ENCODE measurements around the gene AP1S3. TPM values are rescaled to one million over a fixed set of nuclear protein-coding genes. Genes with fewer than 3 reads are reported as not detected.

AP1S3 gene
- total RNA-seq, 1 experiment from 2014 or later = 185 TPM

- no peaks in the 10 kb centered on the region for H3K36me3 ChIP-seq (ENCODE audit: control insufficient read depth in 1 of 2, insufficient read depth in 2 of 2, low read length in 2 of 2)
- ATAC-seq = no peak
These were observed 105.9 kb downstream of the AP1S3 start for GRCh38 chr2:223731503-223731902.

GRCh38 chr2:223729781-223730180 is 107.6 kb downstream of the AP1S3 start:
- Histone ChIP-seq H3K4me3 (replicated peaks in 1 of 2; ENCODE audit: low read depth in 1 of 2, low read length in 2 of 2) (no peak overlapping the region), H3K27me3 (ENCODE audit: insufficient read depth, low read length) (no peaks in the 10 kb centered on the region), H3K9me2 (ENCODE audit: insufficient read depth) (no peaks in the 10 kb centered on the region), H3K27ac (ENCODE audit: low read depth, low read length) (no peak overlapping the region), H2AFZ (ENCODE audit: low read depth, low read length, poor library complexity, severe bottlenecking) (no peak overlapping the region), H3K4me1 (ENCODE audit: control insufficient read depth in 1 of 2, insufficient read depth in 2 of 2, low read length in 2 of 2) (peaks cover 33 to 59% of the 10 kb centered on the region in 2 experiments), H3K79me2 (ENCODE audit: insufficient read depth, low read length) (no peaks in the 10 kb centered on the region), H4K20me1 (ENCODE audit: insufficient read depth) (no peaks in the 10 kb centered on the region), H3K9me3 (ENCODE audit: control insufficient read depth in 1 of 2, insufficient read depth in 1 of 2, low read depth in 1 of 2, low read length in 2 of 2) (no peaks in the 10 kb centered on the region), H3K9ac (ENCODE audit: low read length) (no peak overlapping the region), H3K36me3 (ENCODE audit: control insufficient read depth in 1 of 2, insufficient read depth in 2 of 2, low read length in 2 of 2) (no peaks in the 10 kb centered on the region), H3K4me2 (ENCODE audit: low read length) (no peak overlapping the region)
- ChIA-PET POLR2A (interaction anchor here (0.6 kb wide), 1 partner anchor 213 kb away, joined by 4 read pairs; no protein-coding TSS in a partner anchor), RAD21 (ENCODE audit: low non-redundant PET in 1 of 2, low total read pairs in 2 of 2, uncharacterized antibody in 2 of 2, unreplicated experiment in 2 of 2) (interaction anchor here in 1 of 2 experiments (0.6 kb wide), 1 partner anchor 131 kb away, joined by 4 read pairs; no protein-coding TSS in a partner anchor), CTCF (no interaction called here)
- BruUV-seq (replicated peaks) = no TSS peak
- intact Hi-C loops (cut with micrococcal nuclease) = no loop called here
- ATAC-seq = no peak
- TF ChIP-seq JUND (IDR thresholded peaks at IDR 0.05) (no peak), ATF3 (IDR thresholded peaks at IDR 0.05) (no peak), ZFX (IDR thresholded peaks at IDR 0.05) (no peak), REST (IDR thresholded peaks at IDR 0.05; ENCODE audit: low read depth) (no peak), FOSL1 (IDR thresholded peaks at IDR 0.05; ENCODE audit: low read depth) (no peak), CTCF (IDR thresholded peaks at IDR 0.05 in 2 of 3, conservative IDR thresholded peaks at IDR 0.05 in 1 of 3; ENCODE audit: borderline replicate concordance in 1 of 3, insufficient read depth in 1 of 3, low read depth in 2 of 3, low read length in 2 of 3) (no peak), CBX3 (IDR thresholded peaks at IDR 0.05; ENCODE audit: low read depth) (no peak), EZH2phosphoT487 (IDR thresholded peaks at IDR 0.05; ENCODE audit: borderline replicate concordance) (no peak)
- no peak for DNase-seq (ENCODE audit: low read depth, low spot score)

More at GRCh38 chr2:223731503-223731902, 105.9 kb downstream of the AP1S3 start:
- Histone ChIP-seq H3K9me3 (ENCODE audit: control insufficient read depth in 1 of 2, insufficient read depth in 1 of 2, low read depth in 1 of 2, low read length in 2 of 2) (no peaks in the 10 kb centered on the region), H3K4me1 (ENCODE audit: control insufficient read depth in 1 of 2, insufficient read depth in 2 of 2, low read length in 2 of 2) (peaks cover 32 to 59% of the 10 kb centered on the region in 2 experiments), H4K20me1 (ENCODE audit: insufficient read depth) (no peaks in the 10 kb centered on the region), H2AFZ (ENCODE audit: low read depth, low read length, poor library complexity, severe bottlenecking) (no peak overlapping the region), H3K9ac (ENCODE audit: low read length) (no peak overlapping the region), H3K4me2 (ENCODE audit: low read length) (no peak overlapping the region), H3K4me3 (replicated peaks in 1 of 2; ENCODE audit: low read depth in 1 of 2, low read length in 2 of 2) (no peak overlapping the region), H3K27ac (ENCODE audit: low read depth, low read length) (no peak overlapping the region), H3K27me3 (ENCODE audit: insufficient read depth, low read length) (no peaks in the 10 kb centered on the region), H3K9me2 (ENCODE audit: insufficient read depth) (no peaks in the 10 kb centered on the region), H3K79me2 (ENCODE audit: insufficient read depth, low read length) (no peaks in the 10 kb centered on the region)
- BruUV-seq (replicated peaks) = no TSS peak
- RAD21 ChIA-PET (ENCODE audit: low non-redundant PET in 1 of 2, low total read pairs in 2 of 2, uncharacterized antibody in 2 of 2, unreplicated experiment in 2 of 2) = no interaction called here
- CTCF ChIA-PET = no interaction called here
- no peak for TF ChIP-seq MAX (IDR thresholded peaks at IDR 0.05)
- TF ChIP-seq RAD21 (IDR thresholded peaks at IDR 0.05; ENCODE audit: low read depth) = no peak
- DNase-seq (ENCODE audit: low read depth, low spot score) = no peak
- POLR2A ChIA-PET = interaction anchor here (2.5 kb wide), 1 partner anchor 9 kb away, joined by 13 read pairs; no protein-coding TSS in a partner anchor
- intact Hi-C loops (cut with micrococcal nuclease) = no loop called here
